ENCODE data around the gene TRAPPC14.

GRCh38 chr7:100190048-100190711 is 31.7 kb upstream of the TRAPPC14 start:
- no peak for TF ChIP-seq POLR2A (IDR thresholded peaks at IDR 0.05)
- TF ChIP-seq, protein P1, sequence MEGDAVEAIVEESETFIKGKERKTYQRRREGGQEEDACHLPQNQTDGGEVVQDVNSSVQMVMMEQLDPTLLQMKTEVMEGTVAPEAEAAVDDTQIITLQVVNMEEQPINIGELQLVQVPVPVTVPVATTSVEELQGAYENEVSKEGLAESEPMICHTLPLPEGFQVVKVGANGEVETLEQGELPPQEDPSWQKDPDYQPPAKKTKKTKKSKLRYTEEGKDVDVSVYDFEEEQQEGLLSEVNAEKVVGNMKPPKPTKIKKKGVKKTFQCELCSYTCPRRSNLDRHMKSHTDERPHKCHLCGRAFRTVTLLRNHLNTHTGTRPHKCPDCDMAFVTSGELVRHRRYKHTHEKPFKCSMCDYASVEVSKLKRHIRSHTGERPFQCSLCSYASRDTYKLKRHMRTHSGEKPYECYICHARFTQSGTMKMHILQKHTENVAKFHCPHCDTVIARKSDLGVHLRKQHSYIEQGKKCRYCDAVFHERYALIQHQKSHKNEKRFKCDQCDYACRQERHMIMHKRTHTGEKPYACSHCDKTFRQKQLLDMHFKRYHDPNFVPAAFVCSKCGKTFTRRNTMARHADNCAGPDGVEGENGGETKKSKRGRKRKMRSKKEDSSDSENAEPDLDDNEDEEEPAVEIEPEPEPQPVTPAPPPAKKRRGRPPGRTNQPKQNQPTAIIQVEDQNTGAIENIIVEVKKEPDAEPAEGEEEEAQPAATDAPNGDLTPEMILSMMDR (IDR thresholded peaks at IDR 0.05), result peak in 5 of 6 experiments; percentile 51 to 61 (median 55)
